ENCODE results near the gene ARHGAP18. TPM values are rescaled to one million over a fixed set of nuclear protein-coding genes. Genes with fewer than 3 reads are reported as not detected.

Gene ARHGAP18
- total and polyA plus RNA-seq, 2 of the 13 experiments (the other 11 are each of a cell fraction or from before 2014, with no cell fraction given): 58.2 to 115 TPM

GRCh38 chr6:129695373-129696027, 14.5 kb downstream of the ARHGAP18 start (continued):
- TF ChIP-seq, protein P1, sequence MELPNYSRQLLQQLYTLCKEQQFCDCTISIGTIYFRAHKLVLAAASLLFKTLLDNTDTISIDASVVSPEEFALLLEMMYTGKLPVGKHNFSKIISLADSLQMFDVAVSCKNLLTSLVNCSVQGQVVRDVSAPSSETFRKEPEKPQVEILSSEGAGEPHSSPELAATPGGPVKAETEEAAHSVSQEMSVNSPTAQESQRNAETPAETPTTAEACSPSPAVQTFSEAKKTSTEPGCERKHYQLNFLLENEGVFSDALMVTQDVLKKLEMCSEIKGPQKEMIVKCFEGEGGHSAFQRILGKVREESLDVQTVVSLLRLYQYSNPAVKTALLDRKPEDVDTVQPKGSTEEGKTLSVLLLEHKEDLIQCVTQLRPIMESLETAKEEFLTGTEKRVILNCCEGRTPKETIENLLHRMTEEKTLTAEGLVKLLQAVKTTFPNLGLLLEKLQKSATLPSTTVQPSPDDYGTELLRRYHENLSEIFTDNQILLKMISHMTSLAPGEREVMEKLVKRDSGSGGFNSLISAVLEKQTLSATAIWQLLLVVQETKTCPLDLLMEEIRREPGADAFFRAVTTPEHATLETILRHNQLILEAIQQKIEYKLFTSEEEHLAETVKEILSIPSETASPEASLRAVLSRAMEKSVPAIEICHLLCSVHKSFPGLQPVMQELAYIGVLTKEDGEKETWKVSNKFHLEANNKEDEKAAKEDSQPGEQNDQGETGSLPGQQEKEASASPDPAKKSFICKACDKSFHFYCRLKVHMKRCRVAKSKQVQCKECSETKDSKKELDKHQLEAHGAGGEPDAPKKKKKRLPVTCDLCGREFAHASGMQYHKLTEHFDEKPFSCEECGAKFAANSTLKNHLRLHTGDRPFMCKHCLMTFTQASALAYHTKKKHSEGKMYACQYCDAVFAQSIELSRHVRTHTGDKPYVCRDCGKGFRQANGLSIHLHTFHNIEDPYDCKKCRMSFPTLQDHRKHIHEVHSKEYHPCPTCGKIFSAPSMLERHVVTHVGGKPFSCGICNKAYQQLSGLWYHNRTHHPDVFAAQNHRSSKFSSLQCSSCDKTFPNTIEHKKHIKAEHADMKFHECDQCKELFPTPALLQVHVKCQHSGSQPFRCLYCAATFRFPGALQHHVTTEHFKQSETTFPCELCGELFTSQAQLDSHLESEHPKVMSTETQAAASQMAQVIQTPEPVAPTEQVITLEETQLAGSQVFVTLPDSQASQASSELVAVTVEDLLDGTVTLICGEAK (IDR thresholded peaks at IDR 0.05): no peak
- TF ChIP-seq, protein P1 (CRISPR knock-in tag; IDR thresholded peaks at IDR 0.05): no peak; the same call in 1 of the 2 replicates
- TF ChIP-seq CREB1 (IDR thresholded peaks at IDR 0.05): no peak
- peak; percentile 74; the same call in 1 of the 2 replicates for TF ChIP-seq CREB1 (CRISPR knock-in tag; IDR thresholded peaks at IDR 0.05)
- peak; percentile 85 for TF ChIP-seq BCL6 (CRISPR knock-in tag; IDR thresholded peaks at IDR 0.05)
- no peak for TF ChIP-seq CENPX (CRISPR knock-in tag; IDR thresholded peaks at IDR 0.05)
- no peak for TF ChIP-seq ZNF281 (CRISPR knock-in tag; IDR thresholded peaks at IDR 0.05; ENCODE audit: borderline replicate concordance)
- peak; percentile 78; the same call in 1 of the 2 replicates for TF ChIP-seq CHD4 (IDR thresholded peaks at IDR 0.05; ENCODE audit: borderline replicate concordance, low read length)
- no peak for TF ChIP-seq ONECUT2 (CRISPR knock-in tag; IDR thresholded peaks at IDR 0.05)
- peak; percentile 88 for TF ChIP-seq NCOA2 (CRISPR knock-in tag; IDR thresholded peaks at IDR 0.05)
- TF ChIP-seq, protein P2, sequence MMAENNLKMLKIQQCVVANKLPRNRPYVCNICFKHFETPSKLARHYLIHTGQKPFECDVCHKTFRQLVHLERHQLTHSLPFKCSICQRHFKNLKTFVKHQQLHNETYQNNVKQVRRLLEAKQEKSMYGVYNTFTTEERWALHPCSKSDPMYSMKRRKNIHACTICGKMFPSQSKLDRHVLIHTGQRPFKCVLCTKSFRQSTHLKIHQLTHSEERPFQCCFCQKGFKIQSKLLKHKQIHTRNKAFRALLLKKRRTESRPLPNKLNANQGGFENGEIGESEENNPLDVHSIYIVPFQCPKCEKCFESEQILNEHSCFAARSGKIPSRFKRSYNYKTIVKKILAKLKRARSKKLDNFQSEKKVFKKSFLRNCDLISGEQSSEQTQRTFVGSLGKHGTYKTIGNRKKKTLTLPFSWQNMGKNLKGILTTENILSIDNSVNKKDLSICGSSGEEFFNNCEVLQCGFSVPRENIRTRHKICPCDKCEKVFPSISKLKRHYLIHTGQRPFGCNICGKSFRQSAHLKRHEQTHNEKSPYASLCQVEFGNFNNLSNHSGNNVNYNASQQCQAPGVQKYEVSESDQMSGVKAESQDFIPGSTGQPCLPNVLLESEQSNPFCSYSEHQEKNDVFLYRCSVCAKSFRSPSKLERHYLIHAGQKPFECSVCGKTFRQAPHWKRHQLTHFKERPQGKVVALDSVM (CRISPR knock-in tag; IDR thresholded peaks at IDR 0.05): no peak
- TF ChIP-seq RXRB (CRISPR knock-in tag; IDR thresholded peaks at IDR 0.05; ENCODE audit: borderline replicate concordance): peak; percentile 60; the same call in 1 of the 2 replicates
- peak; percentile 82 for TF ChIP-seq PATZ1 (CRISPR knock-in tag; IDR thresholded peaks at IDR 0.05)
